OCI-LY7 (cell line): ENCODE measurements around the gene FBXO9. TPM values are rescaled to one million over a fixed set of nuclear protein-coding genes. Genes with fewer than 3 reads are reported as not detected.

Experiments
- BruUV-seq: library from RNA; stranded (reverse); fragments of 400-500 nt; replicated peaks from 2 replicates; lab custom pipeline; 2021; lab: Mats Ljungman, UMichigan
- CTCF ChIA-PET: fragments of 300-600 bp; sonication (Branson Sonifier 250); formaldehyde crosslinking; loops from one replicate; lab custom pipeline; 2022; ENCODE audit warnings: antibody characterized with exemption; ENCODE audit not compliant: unreplicated experiment; lab: Charles Lee
- POLR2A ChIA-PET: fragments of 300-600 bp; sonication (Branson Sonifier 250); formaldehyde crosslinking; loops from one replicate; lab custom pipeline; 2022; ENCODE audit warnings: antibody characterized with exemption; lab: Charles Lee
- DNase-seq: peaks from one replicate; pipeline ENCODE4 v3.0.0-alpha.2; 2015; ENCODE audit warnings: low spot score
- H2AFZ ChIP-seq: fragments of 200-600 bp; sonication (generic), shearing (Covaris generic); 2 replicates; pipeline ENCODE4 v1.6.1; 2014; ENCODE audit warnings: mild to moderate bottlenecking, antibody characterized with exemption, low read length, moderate library complexity
- H3K27ac ChIP-seq: fragments of 200-600 bp; sonication (generic); 2 replicates; pipeline ENCODE4 v1.5.1; 2014; ENCODE audit warnings: mixed run types, low read depth, mild to moderate bottlenecking, moderate library complexity, low read length, inconsistent platforms; ENCODE audit not compliant: poor library complexity, severe bottlenecking
- H3K36me3 ChIP-seq: fragments of 200-600 bp; sonication (generic); 2 replicates; pipeline ENCODE4 v1.6.1; 2014; ENCODE audit warnings: mild to moderate bottlenecking, antibody characterized with exemption, low read length, moderate library complexity, mixed read lengths; ENCODE audit not compliant: insufficient read depth
- H3K4me1 ChIP-seq: fragments of 200-600 bp; sonication (generic); 2 replicates; pipeline ENCODE4 v1.5.1; 2014; ENCODE audit warnings: mild to moderate bottlenecking, low read length; ENCODE audit not compliant: insufficient read depth, poor library complexity, severe bottlenecking
- H3K4me2 ChIP-seq: fragments of 200-600 bp; sonication (generic); 2 replicates; pipeline ENCODE4 v1.6.1; 2014; ENCODE audit warnings: mild to moderate bottlenecking, low read length
- H3K4me3 ChIP-seq: fragments of 200-600 bp; sonication (generic); 2 replicates; pipeline ENCODE4 v1.5.1; 2014; ENCODE audit warnings: mild to moderate bottlenecking, low read depth, low read length; ENCODE audit not compliant: poor library complexity, severe bottlenecking
- H3K79me2 ChIP-seq: fragments of 200-600 bp; sonication (generic); 2 replicates; pipeline ENCODE4 v1.6.1; 2016; ENCODE audit warnings: low read depth, mild to moderate bottlenecking, low read length, moderate library complexity, mixed read lengths; ENCODE audit not compliant: insufficient read depth
- H3K9me2 ChIP-seq: fragments of 200-600 bp; sonication (generic); 2 replicates; pipeline ENCODE4 v1.6.1; 2016; ENCODE audit warnings: mild to moderate bottlenecking, low read length, mixed read lengths; ENCODE audit not compliant: insufficient read depth
- H3K9me3 ChIP-seq: fragments of 200-600 bp; sonication (generic); 2 replicates; pipeline ENCODE4 v1.6.1; 2014; ENCODE audit warnings: mild to moderate bottlenecking, mixed run types, low read length, mixed read lengths
- H4K20me1 ChIP-seq: fragments of 200-600 bp; sonication (generic); 2 replicates; pipeline ENCODE4 v1.6.1; 2014; ENCODE audit warnings: mild to moderate bottlenecking, antibody characterized with exemption, low read length, moderate library complexity, mixed read lengths; ENCODE audit not compliant: insufficient read depth
- CTCF ChIP-seq: fragments of 200-600 bp; sonication (generic); conservative IDR thresholded peaks from 2 replicates; pipeline ENCODE4 v1.5.1; 2014; ENCODE audit warnings: mild to moderate bottlenecking, antibody characterized with exemption, low read length, moderate library complexity, mixed read lengths
- EZH2phosphoT487 ChIP-seq: fragments of 200-600 bp; sonication (generic); IDR thresholded peaks from 2 replicates; pipeline ENCODE4 v1.6.1; 2018; ENCODE audit warnings: low read depth, borderline replicate concordance, mild to moderate bottlenecking, mixed run types, antibody characterized with exemption, low read length, moderate library complexity, mixed read lengths
- intact Hi-C: fragments of 100-400 bp; cut with micrococcal nuclease; formaldehyde crosslinking; loops from one replicate; pipeline ENCODE4 v1.10.0; 2022; ENCODE audit not compliant: unreplicated experiment
- total RNA-seq, 2 experiments: library from RNA; depleted of rRNA in 1 of 2; stranded (reverse); fragments of >200 nt in 1 of 2; shearing (Covaris generic) in 1 of 2; gene quantifications; 2 replicates each; pipeline ENCODE4 v1.2.3, GENCODE V29; 2014 to 2022

The FBXO9 gene
- total RNA-seq, 2 experiments from 2014 or later: 23.5 to 67.7 TPM

DNA sequence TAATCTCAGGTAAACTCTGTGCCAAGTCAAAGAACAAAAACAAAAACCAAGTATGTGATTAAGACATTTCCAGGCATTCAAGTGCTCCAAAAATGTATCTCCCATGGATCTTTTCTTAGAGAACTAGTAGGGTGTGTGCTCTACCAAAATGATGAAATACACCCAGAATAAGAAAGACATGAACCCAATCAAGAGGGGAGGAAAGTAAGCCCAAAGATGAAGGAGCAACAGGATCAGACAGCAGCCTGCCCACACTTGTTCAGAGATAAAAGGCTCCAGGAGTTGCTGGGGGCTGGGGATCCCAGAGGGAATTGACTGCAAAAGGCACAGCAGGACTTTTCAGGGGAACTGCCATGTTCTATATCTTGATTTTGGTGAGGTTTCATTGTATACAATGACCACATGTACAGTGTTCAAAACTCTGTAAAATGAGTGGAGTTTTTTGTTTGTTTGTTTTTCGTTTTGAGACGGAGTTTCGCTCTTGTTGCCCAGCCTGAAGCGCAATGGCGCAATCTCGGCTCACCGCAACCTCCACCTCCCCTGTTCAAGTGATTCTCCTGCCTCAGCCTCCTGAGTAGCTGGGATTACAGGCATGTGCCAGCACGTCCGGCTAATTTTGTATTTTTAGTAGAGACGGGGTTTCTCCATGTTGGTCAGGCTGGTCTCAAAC is 59.1 kb downstream of the FBXO9 start:
- H3K9me2 ChIP-seq: no peaks in the 10 kb centered on the region
- intact Hi-C loops: no loop called here
- ChIA-PET CTCF (no interaction called here), POLR2A (no interaction called here)
- H3K36me3 ChIP-seq: no peaks in the 10 kb centered on the region
- H3K4me2 ChIP-seq: no peak overlapping the region
- H3K79me2 ChIP-seq: no peaks in the 10 kb centered on the region
- H4K20me1 ChIP-seq: no peaks in the 10 kb centered on the region
- H2AFZ ChIP-seq: no peak overlapping the region
- H3K9me3 ChIP-seq: no peaks in the 10 kb centered on the region
- TF ChIP-seq CTCF (no peak), EZH2phosphoT487 (no peak)
- H3K27ac ChIP-seq: no peak overlapping the region
- DNase-seq: no peak
- no peak overlapping the region for H3K4me3 ChIP-seq
- BruUV-seq: no TSS peak
- H3K4me1 ChIP-seq: no peaks in the 10 kb centered on the region

DNA sequence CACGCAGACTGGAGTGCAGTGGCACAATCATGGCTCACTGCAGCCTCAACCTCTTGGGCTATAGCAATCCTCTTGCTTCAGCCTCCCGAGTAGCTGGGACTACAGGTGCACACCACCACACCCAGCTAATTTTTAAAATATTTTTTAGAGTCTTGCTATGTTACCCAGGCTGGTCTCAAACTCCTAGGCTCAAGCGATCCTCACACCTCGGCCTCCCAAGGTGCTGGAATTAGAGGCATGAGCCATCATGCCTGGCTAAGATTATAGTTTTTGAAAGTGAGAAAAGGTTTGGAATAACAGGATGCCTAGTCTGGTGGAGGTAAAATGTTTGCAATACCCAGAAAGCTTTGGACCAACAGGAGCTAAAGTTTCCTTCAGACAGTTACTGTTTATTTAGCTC is 60.1 kb downstream of the FBXO9 start:
- DNase-seq: no peak
- Histone ChIP-seq H4K20me1 (no peaks in the 10 kb centered on the region), H3K79me2 (no peaks in the 10 kb centered on the region), H3K4me3 (no peak overlapping the region), H3K4me1 (no peaks in the 10 kb centered on the region), H3K27ac (no peak overlapping the region), H3K9me3 (no peaks in the 10 kb centered on the region), H2AFZ (no peak overlapping the region), H3K4me2 (no peak overlapping the region), H3K36me3 (no peaks in the 10 kb centered on the region), H3K9me2 (no peaks in the 10 kb centered on the region)
- TF ChIP-seq CTCF: no peak
- no peak for TF ChIP-seq EZH2phosphoT487
- ChIA-PET POLR2A (interaction anchor here (0.7 to 1.1 kb wide), 4 partner anchors 11 to 257 kb away, joined by 3 read pairs; no protein-coding TSS in a partner anchor), CTCF (interaction anchor here (1.0 kb wide), 1 partner anchor 11 kb away, joined by 3 read pairs; no protein-coding TSS in a partner anchor)
- intact Hi-C loops: no loop called here
- no TSS peak for BruUV-seq

DNA sequence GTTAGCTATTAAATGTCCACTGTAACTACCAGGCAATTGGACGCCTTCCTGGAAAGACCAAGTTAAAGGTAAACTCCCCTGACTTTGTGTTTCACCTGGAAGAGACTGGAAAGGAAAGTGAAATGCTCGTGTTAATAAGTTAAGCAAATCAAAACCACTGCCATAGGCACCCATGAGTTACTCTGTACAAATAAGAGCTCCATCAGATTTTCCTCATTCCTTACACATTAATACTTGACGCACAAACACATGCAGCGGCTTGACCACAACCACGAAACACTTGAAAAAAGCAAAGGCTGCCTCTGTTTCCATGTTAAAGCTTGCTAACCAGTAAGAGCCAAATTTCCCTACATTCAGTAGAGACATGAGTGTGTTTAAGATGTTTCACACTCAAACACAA is 63.6 kb downstream of the FBXO9 start:
- no peak overlapping the region for H2AFZ ChIP-seq
- ChIA-PET POLR2A (no interaction called here), CTCF (no interaction called here)
- H3K27ac ChIP-seq: no peak overlapping the region
- TF ChIP-seq EZH2phosphoT487: no peak
- TF ChIP-seq CTCF: no peak
- no peaks in the 10 kb centered on the region for H3K9me2 ChIP-seq
- no TSS peak for BruUV-seq
- no peak overlapping the region for H3K4me2 ChIP-seq
- DNase-seq: no peak
- no peaks in the 10 kb centered on the region for H3K36me3 ChIP-seq
- no peaks in the 10 kb centered on the region for H3K9me3 ChIP-seq
- no peaks in the 10 kb centered on the region for H3K4me1 ChIP-seq
- H4K20me1 ChIP-seq: no peaks in the 10 kb centered on the region
- intact Hi-C loops: no loop called here
- no peaks in the 10 kb centered on the region for H3K79me2 ChIP-seq
- H3K4me3 ChIP-seq: no peak overlapping the region
